ENCODE data around the gene PROK2.

Gene PROK2

DNA sequence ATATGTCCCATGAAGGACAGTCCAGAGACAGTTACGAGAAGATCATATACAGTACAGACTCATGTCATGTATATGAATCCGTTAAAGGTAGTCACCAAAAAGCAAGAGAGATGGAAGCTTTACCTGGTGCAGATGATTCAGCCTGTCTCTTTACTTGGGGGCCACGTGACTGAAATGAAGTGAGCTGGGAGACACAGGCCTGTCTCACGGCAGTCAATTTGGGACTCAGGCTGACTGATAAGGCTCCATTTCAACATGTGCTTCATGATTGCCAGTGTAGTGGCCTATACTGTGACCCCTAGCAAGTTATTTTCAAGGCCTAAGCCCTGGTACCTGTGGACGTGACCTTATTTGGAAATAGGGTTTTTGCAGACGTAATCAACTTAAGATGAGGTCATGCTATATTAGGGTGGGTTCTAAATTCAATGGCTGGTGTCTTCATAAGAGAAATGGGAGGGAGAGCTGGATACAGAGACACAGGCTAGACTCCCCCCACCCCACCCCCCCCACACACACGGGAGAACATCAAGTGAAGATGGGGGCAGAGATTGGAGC, 3.0 kb upstream of the PROK2 start:
- TF ChIP-seq CTCF (conservative IDR thresholded peaks at IDR 0.05) = no peak
- no peak overlapping the region for H3K27ac ChIP-seq

GRCh38 chr3:71786551-71786950, 1.6 kb upstream of the PROK2 start:
- no peak overlapping the region for H3K27ac ChIP-seq
- no peak for TF ChIP-seq CTCF (conservative IDR thresholded peaks at IDR 0.05)

DNA sequence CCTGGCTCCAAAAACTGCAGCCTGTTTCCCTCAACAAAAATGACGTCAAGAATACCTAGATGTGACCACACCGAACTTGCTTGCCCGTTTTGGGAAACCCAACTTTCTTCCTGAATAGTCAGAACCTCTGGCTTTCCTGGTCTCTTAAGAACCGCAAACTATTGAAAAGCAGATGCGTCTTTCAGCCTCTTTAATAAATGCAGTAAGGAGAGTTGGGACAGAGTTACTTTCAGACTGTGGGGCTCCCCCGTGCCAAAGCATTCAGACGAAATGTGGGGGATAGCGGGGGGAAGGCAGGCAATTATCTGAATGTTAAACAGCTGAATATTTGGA, 1.2 kb upstream of the PROK2 start:
- no peak overlapping the region for H3K27ac ChIP-seq

DNA sequence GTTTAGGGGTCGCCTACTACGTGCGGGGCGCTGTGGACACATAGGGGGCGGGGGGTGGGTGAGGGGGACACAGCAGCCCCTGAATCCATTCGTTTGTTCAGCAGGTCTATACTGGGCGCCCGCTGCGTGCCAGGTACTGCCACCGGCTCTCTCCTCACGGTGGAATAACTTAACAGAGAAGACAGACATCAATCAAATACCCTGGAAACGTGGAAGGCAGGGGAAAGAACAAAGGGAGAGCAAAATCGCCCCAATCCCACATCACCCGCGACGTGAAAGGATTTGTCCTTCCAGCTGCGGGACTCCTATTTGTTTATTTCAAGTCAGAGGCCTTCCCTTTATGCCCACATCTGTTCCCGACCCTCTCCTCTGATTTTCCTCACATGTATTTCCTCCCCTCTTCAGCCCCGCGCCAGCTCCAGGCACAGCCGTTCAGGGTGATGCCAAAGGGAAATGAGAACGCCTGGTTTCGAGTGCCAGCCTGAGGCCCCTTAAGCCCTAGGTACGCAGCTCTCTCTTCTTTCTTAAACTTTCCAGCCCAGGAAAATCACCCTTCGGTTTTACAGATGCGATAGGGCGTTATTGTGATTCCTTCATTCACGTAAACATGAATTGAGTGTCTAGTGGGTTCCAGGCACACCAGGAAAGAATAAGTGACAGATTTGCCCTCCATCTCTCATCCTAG, 726 bp upstream of the PROK2 start:
- no peak overlapping the region for H3K27ac ChIP-seq
- no peak for TF ChIP-seq CTCF (conservative IDR thresholded peaks at IDR 0.05)

More for the DNA sequence above, 1.2 kb upstream of the PROK2 start:
- TF ChIP-seq CTCF (conservative IDR thresholded peaks at IDR 0.05) = no peak

DNA sequence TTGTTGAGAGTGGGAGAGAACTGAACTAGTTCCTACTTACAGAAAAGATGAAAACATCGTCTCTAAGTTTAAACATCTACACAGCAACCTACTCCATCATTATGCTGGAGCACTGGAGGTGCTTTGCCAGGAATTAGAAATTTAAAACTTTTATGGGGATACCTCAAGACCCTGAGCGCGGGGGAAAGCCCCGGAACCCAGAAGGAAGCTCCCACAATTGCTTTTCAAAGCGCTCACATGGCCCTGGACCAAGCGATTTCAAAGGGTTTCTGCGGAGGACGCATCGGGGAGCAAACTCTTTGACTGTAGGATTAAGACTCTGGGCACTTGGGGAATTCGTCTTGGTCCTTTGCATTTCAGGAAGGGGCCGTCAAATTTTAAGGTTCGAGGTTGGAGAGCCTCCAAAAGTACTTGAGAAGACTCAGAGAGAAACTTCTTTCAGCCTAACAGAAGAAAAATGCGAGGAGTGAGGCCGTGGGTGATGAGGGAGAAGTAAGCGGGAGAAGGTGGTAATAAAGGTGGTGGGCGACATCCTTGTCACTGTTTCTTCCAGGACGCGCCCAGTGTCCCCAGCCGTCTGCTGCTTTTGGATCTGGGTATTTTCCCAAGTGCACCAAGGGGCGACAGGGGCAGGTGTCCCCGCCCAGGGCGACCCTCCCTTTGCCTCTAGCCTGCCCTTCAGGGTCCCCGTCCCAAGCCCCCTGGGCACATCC, 591 bp downstream of the PROK2 start:
- H3K27ac ChIP-seq = no peak overlapping the region
- no peak for TF ChIP-seq CTCF (conservative IDR thresholded peaks at IDR 0.05)

DNA sequence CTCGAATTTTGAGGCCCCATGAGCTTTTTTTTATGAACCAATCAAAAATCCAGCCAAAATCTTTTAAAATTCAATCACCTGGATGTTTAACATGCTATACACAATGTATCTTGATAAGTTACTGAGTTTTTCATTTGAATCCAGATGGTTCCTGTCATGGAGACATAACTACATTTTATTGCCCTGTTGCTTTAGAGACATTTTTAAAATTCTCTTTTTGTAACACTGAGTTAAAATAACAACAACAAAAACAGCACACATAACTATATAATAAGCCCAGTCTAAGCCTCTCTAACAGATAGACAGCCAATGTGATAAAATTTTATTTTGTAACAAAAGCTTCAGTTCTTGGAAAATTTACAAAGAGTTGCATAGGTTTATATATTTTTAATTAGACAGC, 1.8 kb downstream of the PROK2 start:
- no peak for TF ChIP-seq CTCF (conservative IDR thresholded peaks at IDR 0.05)
- H3K27ac ChIP-seq = no peak overlapping the region

DNA sequence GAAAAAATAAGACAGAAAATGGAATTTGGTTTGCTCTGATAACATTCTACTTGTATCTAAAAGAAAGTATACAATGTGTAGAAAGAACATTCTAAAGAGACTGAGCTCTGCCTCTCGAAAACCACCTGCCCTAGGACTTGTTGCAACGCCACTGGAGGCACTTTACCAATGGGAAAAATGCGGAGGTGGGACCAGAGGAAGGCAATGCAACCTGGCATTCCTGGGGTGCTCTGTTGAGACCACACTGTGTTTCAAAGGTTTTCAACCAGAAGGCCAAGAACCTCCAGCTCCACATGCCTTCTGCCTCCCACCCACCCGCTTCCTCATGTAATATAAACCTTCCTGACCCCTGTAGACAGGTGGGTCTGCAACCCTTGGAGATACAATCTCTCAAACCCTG, 4.5 kb downstream of the PROK2 start:
- no peak overlapping the region for H3K27ac ChIP-seq
- TF ChIP-seq CTCF (conservative IDR thresholded peaks at IDR 0.05) = no peak
